H1 (cell line): ENCODE results near the gene HES1. TPM values are rescaled to one million over a fixed set of nuclear protein-coding genes. Genes with fewer than 3 reads are reported as not detected.

ENCODE experiments used
- CTCF ChIA-PET: fragments of 300-600 bp; sonication (Branson Sonifier 250); formaldehyde crosslinking; loops from one replicate; lab custom pipeline; 2021; ENCODE audit not compliant: partially characterized antibody; lab: Charles Lee
- POLR2A ChIA-PET: fragments of 300-600 bp; sonication (Branson Sonifier 250); formaldehyde crosslinking; loops from one replicate; lab custom pipeline; 2021; ENCODE audit warnings: inconsistent platforms; ENCODE audit not compliant: partially characterized antibody; lab: Charles Lee
- DNase-seq, 2 experiments: peaks; one replicate each; pipeline versions ENCODE4 v3.0.0 to v3.0.0-alpha.2; 2010 to 2022; ENCODE audit warnings: low spot score in 2 of 2, low read depth in 1 of 2, mixed read lengths in 1 of 2
- FAIRE-seq: peaks from 2 replicates; lab custom pipeline; 2011; peaks lifted over from hg19 to GRCh38; lab: Jason Lieb, UNC
- H2AFZ ChIP-seq: 2 replicates; pipeline ENCODE4 v1.8.1; 2012; ENCODE audit warnings: low read length, inconsistent platforms
- H2AK5ac ChIP-seq: 2 replicates; pipeline ENCODE4 v1.6.1; 2013; ENCODE audit warnings: low read depth, low read length
- H2BK120ac ChIP-seq: replicated peaks from 2 replicates; pipeline ENCODE3; 2013; ENCODE audit warnings: low read depth, low read length, inconsistent platforms
- H2BK12ac ChIP-seq: 2 replicates; pipeline ENCODE4 v1.6.1; 2013; ENCODE audit warnings: low read depth, low read length
- H2BK15ac ChIP-seq: 2 replicates; pipeline ENCODE4 v1.6.1; 2013; ENCODE audit warnings: low read length
- H2BK20ac ChIP-seq: 2 replicates; pipeline ENCODE4 v1.6.1; 2013; ENCODE audit warnings: low read length
- H2BK5ac ChIP-seq: 2 replicates; pipeline ENCODE4 v1.6.1; 2013; ENCODE audit warnings: low read depth, low read length
- H3K14ac ChIP-seq: 2 replicates; pipeline ENCODE4 v1.6.1; 2013; ENCODE audit warnings: inconsistent platforms; ENCODE audit not compliant: insufficient read length
- H3K18ac ChIP-seq: 2 replicates; pipeline ENCODE4 v1.6.1; 2013; ENCODE audit warnings: low read length; ENCODE audit errors: extremely low read depth
- H3K23ac ChIP-seq: 2 replicates; pipeline ENCODE4 v1.6.1; 2013; ENCODE audit warnings: inconsistent platforms; ENCODE audit not compliant: insufficient read length
- H3K23me2 ChIP-seq: 2 replicates; pipeline ENCODE4 v1.6.1; 2013; ENCODE audit warnings: low read depth, low read length
- H3K27ac ChIP-seq: 2 replicates; pipeline ENCODE4 v1.6.1; 2011; ENCODE audit warnings: low read depth, low read length, inconsistent platforms
- H3K27me3 ChIP-seq, 4 experiments: replicated peaks in 1 of 4; 1 replicate in 1 of 4; 2 replicates in 3 of 4; pipeline versions ENCODE4 v1.6.1 to v1.8.1; 2011 to 2013; ENCODE audit warnings: low read length in 3 of 4, mild to moderate bottlenecking in 3 of 4, inconsistent platforms in 2 of 4, mixed read lengths in 2 of 4, moderate library complexity in 1 of 4; ENCODE audit not compliant: control insufficient read depth in 3 of 4, insufficient read depth in 3 of 4; ENCODE audit errors: extremely low read depth in 1 of 4
- H3K36me3 ChIP-seq, 4 experiments: 2 replicates each; pipeline versions ENCODE4 v1.6.1 to v1.8.1; 2011 to 2013; ENCODE audit warnings: mild to moderate bottlenecking in 4 of 4, low read length in 3 of 4, moderate library complexity in 2 of 4, control low read depth in 1 of 4, inconsistent platforms in 1 of 4; ENCODE audit not compliant: insufficient read depth in 4 of 4, control insufficient read depth in 2 of 4
- H3K4ac ChIP-seq: replicated peaks from 2 replicates; pipeline ENCODE3; 2013; ENCODE audit warnings: low read length, low read depth, mixed read lengths, inconsistent platforms; ENCODE audit not compliant: insufficient read length
- H3K4me1 ChIP-seq, 4 experiments: replicated peaks in 1 of 4; 1 replicate in 1 of 4; 2 replicates in 3 of 4; pipeline versions ENCODE4 v1.6.1 to v1.8.1; 2011 to 2013; ENCODE audit warnings: low read length in 3 of 4, inconsistent platforms in 2 of 4, mixed read lengths in 1 of 4; ENCODE audit not compliant: insufficient read depth in 4 of 4, control insufficient read depth in 3 of 4
- H3K4me2 ChIP-seq, 2 experiments: 2 replicates each; pipeline versions ENCODE4 v1.6.1 to v1.8.1; 2011 to 2013; ENCODE audit warnings: low read depth in 2 of 2, low read length in 2 of 2, control low read depth in 1 of 2, inconsistent platforms in 1 of 2, mild to moderate bottlenecking in 1 of 2; ENCODE audit not compliant: insufficient read depth in 1 of 2
- H3K4me3 ChIP-seq, 4 experiments: fragments of 200-600, 300-600 bp in 1 of 4; sonication (generic), shearing (Covaris generic), sonication (Bioruptor Twin) in 1 of 4; 2 replicates each; pipeline versions ENCODE4 v1.5.1 to v1.8.1; 2011 to 2016; ENCODE audit warnings: low read length in 4 of 4, low read depth in 3 of 4, control low read depth in 2 of 4, inconsistent platforms in 2 of 4, mild to moderate bottlenecking in 2 of 4, mixed read lengths in 1 of 4, moderate library complexity in 1 of 4; ENCODE audit not compliant: insufficient read depth in 2 of 4; ENCODE audit errors: extremely low read depth in 1 of 4
- H3K56ac ChIP-seq: replicated peaks from 2 replicates; pipeline ENCODE3; 2013; ENCODE audit warnings: low read depth, mild to moderate bottlenecking, mixed read lengths, low read length, inconsistent platforms; ENCODE audit not compliant: insufficient read length
- H3K79me1 ChIP-seq: 2 replicates; pipeline ENCODE4 v1.6.1; 2013; ENCODE audit warnings: low read depth, low read length, control low read depth
- H3K79me2 ChIP-seq, 2 experiments: 2 replicates each; pipeline versions ENCODE4 v1.6.1 to v1.8.1; 2012 to 2013; ENCODE audit warnings: low read length in 2 of 2, mild to moderate bottlenecking in 2 of 2, inconsistent platforms in 1 of 2; ENCODE audit not compliant: insufficient read depth in 2 of 2, control insufficient read depth in 1 of 2
- H3K9ac ChIP-seq, 4 experiments: replicated peaks in 1 of 4; 1 replicate in 1 of 4; 2 replicates in 3 of 4; pipeline versions ENCODE4 v1.6.1 to v1.8.1; 2011 to 2013; ENCODE audit warnings: low read depth in 3 of 4, low read length in 3 of 4, control low read depth in 2 of 4, mild to moderate bottlenecking in 2 of 4, moderate library complexity in 2 of 4, inconsistent platforms in 1 of 4; ENCODE audit errors: extremely low read depth in 1 of 4
- H3K9me3 ChIP-seq, 2 experiments: 2 replicates each; pipeline versions ENCODE4 v1.6.1 to v1.8.1; 2012 to 2013; ENCODE audit warnings: mild to moderate bottlenecking in 2 of 2, moderate library complexity in 2 of 2, control low read depth in 1 of 2, inconsistent platforms in 1 of 2, low read depth in 1 of 2, low read length in 1 of 2, mixed read lengths in 1 of 2; ENCODE audit not compliant: insufficient read depth in 2 of 2
- H4K20me1 ChIP-seq, 2 experiments: replicated peaks in 1 of 2; 2 replicates each; pipeline versions ENCODE3 to v1.8.1; 2011 to 2013; ENCODE audit warnings: inconsistent platforms in 2 of 2, low read length in 2 of 2, mild to moderate bottlenecking in 1 of 2; ENCODE audit not compliant: insufficient read depth in 2 of 2, control insufficient read depth in 1 of 2
- H4K5ac ChIP-seq: 2 replicates; pipeline ENCODE4 v1.6.1; 2013; ENCODE audit warnings: low read length, low read depth, mixed read lengths, inconsistent platforms; ENCODE audit not compliant: insufficient read length
- H4K8ac ChIP-seq: 2 replicates; pipeline ENCODE4 v1.8.0; 2013; ENCODE audit warnings: mild to moderate bottlenecking, moderate library complexity, low read length, inconsistent platforms; ENCODE audit not compliant: insufficient read depth; ENCODE audit errors: extremely low read depth
- H4K91ac ChIP-seq: replicated peaks from 2 replicates; pipeline ENCODE3; 2013; ENCODE audit warnings: low read length, mixed read lengths, inconsistent platforms; ENCODE audit not compliant: insufficient read length
- CHD2 ChIP-seq: IDR thresholded peaks from 2 replicates; pipeline ENCODE4 v1.6.1; 2012; ENCODE audit warnings: low read length, improper control_type of control experiment
- FOSL1 ChIP-seq: IDR thresholded peaks from 2 replicates; pipeline ENCODE4 v1.6.1; 2011; ENCODE audit warnings: mild to moderate bottlenecking, low read depth, low read length, moderate library complexity; ENCODE audit not compliant: insufficient read depth
- HDAC2 ChIP-seq, 2 experiments: fragments of 300-600 bp in 1 of 2; sonication (generic) in 1 of 2; IDR thresholded peaks; 2 replicates each; pipeline ENCODE4 v1.6.1; 2011 to 2012; ENCODE audit warnings: low read depth in 2 of 2, low read length in 2 of 2, mild to moderate bottlenecking in 2 of 2, moderate library complexity in 2 of 2, borderline replicate concordance in 1 of 2, inconsistent platforms in 1 of 2
- KDM4A ChIP-seq: IDR thresholded peaks from one replicate; pipeline ENCODE4 v1.7.1; 2012; ENCODE audit warnings: low read depth, mild to moderate bottlenecking, moderate library complexity, low read length, inconsistent platforms; ENCODE audit not compliant: severe bottlenecking
- SAP30 ChIP-seq: fragments of 300-600 bp; sonication (generic); IDR thresholded peaks from 2 replicates; pipeline ENCODE4 v1.7.1; 2012; ENCODE audit warnings: low read length, moderate library complexity, mild to moderate bottlenecking, inconsistent platforms; ENCODE audit not compliant: insufficient read depth, insufficient replicate concordance
- SP1 ChIP-seq: IDR thresholded peaks from 2 replicates; pipeline ENCODE4 v1.6.1; 2011; ENCODE audit warnings: low read depth, low read length
- SP4 ChIP-seq: IDR thresholded peaks from 2 replicates; pipeline ENCODE4 v1.6.1; 2012; ENCODE audit warnings: low read length, inconsistent platforms
- TEAD4 ChIP-seq: IDR thresholded peaks from 2 replicates; pipeline ENCODE4 v1.6.1; 2012; ENCODE audit warnings: low read depth, low read length, inconsistent platforms, mixed read lengths
- WGBS, 2 experiments: shearing (Covaris generic) in 1 of 2; methylation state at CpG; one replicate each; pipeline versions ENCODE4 v1.1.6 to v1.1.7; 2013 to 2015; ENCODE audit warnings: low lambda C conversion rate in 2 of 2, mixed read lengths in 2 of 2, inconsistent platforms in 1 of 2, low coverage in 1 of 2, missing lambda C conversion rate in 1 of 2; ENCODE audit not compliant: insufficient replicate concordance in 2 of 2, insufficient coverage in 1 of 2, insufficient read length in 1 of 2; ENCODE audit errors: extremely low coverage in 1 of 2, missing lambda C conversion rate in 1 of 2; 5-methylcytosine and 5-hydroxymethylcytosine counted together
- polyA plus RNA-seq, 7 experiments: library from polyadenylated mRNA; depleted of rRNA in 3 of 7; stranded (reverse) in 5 of 7; unstranded in 2 of 7; fragments of >200 nt in 5 of 7; fragments of 200-250 nt in 2 of 7; gene quantifications; 1 replicate in 5 of 7; 2 replicates in 1 of 7; 4 replicates in 1 of 7; pipeline versions ENCODE4 v1.2.1 to v1.2.3, GENCODE V29; 2011 to 2013; ENCODE audit warnings: missing spikeins in 2 of 7, mixed read lengths in 2 of 7
- total RNA-seq: library from RNA; stranded (reverse); fragmentation: NEBNext Ultra II Directional; extraction: Animal tissue kit (Norgen Biotek cat#: 25700); gene quantifications from 2 replicates; pipeline ENCODE4 v1.2.1, GENCODE V29; 2021
- TF ChIP-seq, protein P1 (sequence below): IDR thresholded peaks from 2 replicates; pipeline ENCODE4 v1.6.1; 2012; ENCODE audit warnings: inconsistent platforms

Gene HES1
- total and polyA plus RNA-seq, 2 of the 8 experiments (the other 6 are each of a cell fraction or from before 2014, with no cell fraction given), result 7.9 to 12.9 TPM

DNA sequence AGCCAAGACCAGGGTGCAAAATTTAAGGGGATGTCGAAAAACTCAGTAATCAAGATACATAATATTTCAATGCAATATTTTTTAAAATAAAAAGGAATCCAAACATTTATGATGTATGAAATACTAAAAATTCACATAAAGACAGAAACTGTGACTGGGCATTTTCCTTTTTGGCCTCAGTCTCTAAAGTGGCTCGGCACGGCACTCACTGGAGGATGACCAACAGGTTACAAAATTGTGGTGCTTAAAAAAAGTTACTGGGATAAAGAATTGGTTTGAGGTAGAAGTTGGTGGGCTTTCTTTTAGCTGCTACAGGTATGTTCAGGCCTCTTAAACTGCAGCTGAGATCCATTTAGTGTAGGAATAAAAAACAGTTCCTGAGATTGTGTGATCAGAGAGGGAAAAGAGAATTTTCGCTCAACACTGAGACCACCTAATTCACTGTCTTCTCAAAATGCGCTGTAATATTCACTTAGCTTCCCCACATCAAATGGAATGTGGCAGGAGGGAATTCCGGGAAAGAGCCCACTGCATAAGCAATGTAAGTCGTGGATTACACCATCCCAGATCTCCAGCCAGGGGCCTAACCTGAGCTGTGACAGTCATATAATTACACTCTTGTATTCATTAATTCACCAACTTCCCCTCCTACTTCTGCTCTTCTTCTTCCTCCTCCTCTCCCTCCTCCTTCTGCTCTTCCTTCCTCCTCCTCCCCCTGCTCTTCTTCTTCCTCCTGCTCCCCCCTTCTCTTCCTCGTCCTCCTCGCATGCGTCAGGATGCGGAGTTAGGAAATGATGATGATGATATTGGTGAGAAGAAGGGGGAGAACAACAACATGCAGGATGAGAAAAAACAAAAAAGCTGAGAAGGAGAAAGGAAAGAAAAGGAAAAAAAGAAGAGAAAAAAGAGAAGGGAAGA, 45.9 kb downstream of the HES1 start:
- Histone ChIP-seq H3K18ac (no peak overlapping the region; the same call in 1 of the 2 replicates), H3K27me3 (no peaks in the 10 kb centered on the region; a peak in 1 of 7 replicates), H4K20me1 (no peaks in the 10 kb centered on the region), H2AFZ (no peak overlapping the region), H2BK12ac (peak overlapping the region; percentile 77), H3K23me2 (no peaks in the 10 kb centered on the region), H2BK5ac (peak overlapping the region; percentile 26; the same call in 1 of the 2 replicates), H2BK15ac (no peak overlapping the region), H3K36me3 (no peaks in the 10 kb centered on the region), H3K9me3 (no peaks in the 10 kb centered on the region), H2AK5ac (no peak overlapping the region), H3K79me2 (no peaks in the 10 kb centered on the region), H3K27ac (no peak overlapping the region), H3K14ac (no peak overlapping the region), H4K91ac (no peak overlapping the region), H4K5ac (no peak overlapping the region), H3K9ac (no peak overlapping the region), H4K8ac (no peak overlapping the region), H2BK20ac (no peak overlapping the region; the same call in 1 of the 2 replicates), H3K4ac (no peak overlapping the region), H3K4me1 (peaks cover 0 to 12% (median 5%) of the 10 kb centered on the region in 4 experiments; a peak in 4 of 7 replicates), H3K79me1 (no peaks in the 10 kb centered on the region), H3K4me2 (no peak overlapping the region), H3K4me3 (no peak overlapping the region), H3K56ac (no peak overlapping the region), H2BK120ac (no peak overlapping the region), H3K23ac (no peak overlapping the region)
- CTCF ChIA-PET, result interaction anchor here (0.8 to 3.3 kb wide), 4 partner anchors 16 to 89 kb away, joined by 3 to 8 read pairs (median 4); no protein-coding TSS in a partner anchor
- POLR2A ChIA-PET, result interaction anchor here (0.5 kb wide), 1 partner anchor 114 kb away, joined by 3 read pairs; no protein-coding TSS in a partner anchor
- DNase-seq, result no peak
- 90 to 100% methylated on average over 1 to 11 of the region's 11 CpGs for WGBS, 2 experiments
- FAIRE-seq, result no peak
- TF ChIP-seq, protein P1, sequence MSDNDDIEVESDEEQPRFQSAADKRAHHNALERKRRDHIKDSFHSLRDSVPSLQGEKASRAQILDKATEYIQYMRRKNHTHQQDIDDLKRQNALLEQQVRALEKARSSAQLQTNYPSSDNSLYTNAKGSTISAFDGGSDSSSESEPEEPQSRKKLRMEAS, result no peak
- TF ChIP-seq CHD2 (no peak), TEAD4 (no peak), SP1 (no peak), SP4 (no peak), KDM4A (no peak), SAP30 (no peak), HDAC2 (IDR thresholded peaks at IDR 0.05; ENCODE audit: borderline replicate concordance in 1 of 2, low read depth in 2 of 2, low read length in 2 of 2) (no peak), FOSL1 (no peak)
- TF ChIP-seq, all 59 proteins: peak for 0
